CD1c-positive myeloid dendritic cell (primary cell): ENCODE data around the gene EFCAB8.

Experiments
- DNase-seq: peaks from one replicate; pipeline ENCODE4 v3.0.0-alpha.2; 2016; ENCODE audit errors: extremely low spot score

Gene EFCAB8

GRCh38 chr20:32858701-32859372 is at the start of gene EFCAB8:
Gene EFCAB8 (plus strand): TSS chr20:32858923. CDS start chr20:32863793, 4,870 bp downstream.
- no peak for DNase-seq

- no peak for DNase-seq
Observed at GRCh38 chr20:32809907-32810306, 48.8 kb upstream of the EFCAB8 start.

- no peak for DNase-seq
Observed at GRCh38 chr20:32810941-32811340, 47.8 kb upstream of the EFCAB8 start.

- no peak for DNase-seq
Observed at GRCh38 chr20:32811886-32812285, 46.8 kb upstream of the EFCAB8 start.

- DNase-seq = peak; percentile 78
Observed at GRCh38 chr20:32819992-32820697, 38.6 kb upstream of the EFCAB8 start.

- DNase-seq = peak; percentile 15
Observed at GRCh38 chr20:32820698-32821377, 37.9 kb upstream of the EFCAB8 start.

GRCh38 chr20:32822225-32822624 is 36.5 kb upstream of the EFCAB8 start:
- no peak for DNase-seq

- DNase-seq = peak; percentile 24
Observed at GRCh38 chr20:32823078-32823477, 35.6 kb upstream of the EFCAB8 start.

- no peak for DNase-seq
Observed at GRCh38 chr20:32823737-32824588, 34.8 kb upstream of the EFCAB8 start.

- peak; percentile 50 for DNase-seq
Observed at GRCh38 chr20:32828029-32828680, 30.6 kb upstream of the EFCAB8 start.

- DNase-seq = no peak
Observed at GRCh38 chr20:32829311-32830005, 29.3 kb upstream of the EFCAB8 start.

GRCh38 chr20:32830437-32830836 is 28.3 kb upstream of the EFCAB8 start:
- DNase-seq = peak; percentile 92

GRCh38 chr20:32831982-32832381 is 26.7 kb upstream of the EFCAB8 start:
- DNase-seq = no peak

GRCh38 chr20:32832664-32833063 is 26.1 kb upstream of the EFCAB8 start:
- no peak for DNase-seq

- no peak for DNase-seq
Observed at GRCh38 chr20:32834972-32835371, 23.8 kb upstream of the EFCAB8 start.

- no peak for DNase-seq
Observed at GRCh38 chr20:32837157-32837556, 21.6 kb upstream of the EFCAB8 start.

- DNase-seq = no peak
Observed at GRCh38 chr20:32839227-32839981, 19.3 kb upstream of the EFCAB8 start.

- DNase-seq = no peak
Observed at GRCh38 chr20:32839982-32840285, 18.8 kb upstream of the EFCAB8 start.

- no peak for DNase-seq
Observed at GRCh38 chr20:32841174-32841573, 17.5 kb upstream of the EFCAB8 start.

- no peak for DNase-seq
Observed at GRCh38 chr20:32841632-32842031, 17.1 kb upstream of the EFCAB8 start.
